Calu3 (cell line): ENCODE measurements around the gene C2orf68. TPM values are rescaled to one million over a fixed set of nuclear protein-coding genes. Genes with fewer than 3 reads are reported as not detected.

ENCODE experiments used
- BruUV-seq: library from RNA; stranded (reverse); fragments of 400-500 nt; replicated peaks from 2 replicates; lab custom pipeline; 2021; lab: Mats Ljungman, UMichigan
- CTCF ChIA-PET: fragments of 300-600 bp; sonication (Branson Sonifier 250); formaldehyde crosslinking; loops from one replicate; lab custom pipeline; 2022; ENCODE audit warnings: antibody characterized with exemption; lab: Charles Lee
- DNase-seq: peaks from one replicate; pipeline ENCODE4 v3.0.0; 2022
- H3K27ac Mint-ChIP-seq: one replicate; pipeline ENCODE4 v1.8.0; 2022; ENCODE audit warnings: mixed read lengths; ENCODE audit not compliant: unreplicated experiment
- H3K27me3 Mint-ChIP-seq: one replicate; pipeline ENCODE4 v1.8.0; 2022; ENCODE audit warnings: mixed read lengths; ENCODE audit not compliant: unreplicated experiment
- H3K36me3 Mint-ChIP-seq: one replicate; pipeline ENCODE4 v1.8.0; 2022; ENCODE audit warnings: mild to moderate bottlenecking, moderate library complexity, mixed read lengths; ENCODE audit not compliant: insufficient read depth, unreplicated experiment
- H3K4me1 Mint-ChIP-seq: one replicate; pipeline ENCODE4 v1.8.0; 2022; ENCODE audit warnings: mild to moderate bottlenecking, low read depth, mixed read lengths; ENCODE audit not compliant: unreplicated experiment
- H3K4me3 Mint-ChIP-seq: one replicate; pipeline ENCODE4 v1.8.0; 2022; ENCODE audit warnings: mild to moderate bottlenecking, low read depth, moderate library complexity, mixed read lengths; ENCODE audit not compliant: unreplicated experiment
- H3K9me3 Mint-ChIP-seq: one replicate; pipeline ENCODE4 v1.8.0; 2022; ENCODE audit warnings: low read depth, mixed read lengths; ENCODE audit not compliant: unreplicated experiment
- intact Hi-C: fragments of 100-400 bp; cut with micrococcal nuclease; formaldehyde crosslinking; loops from one replicate; pipeline ENCODE4 v1.10.0; 2022; ENCODE audit not compliant: unreplicated experiment
- total RNA-seq: library from RNA; stranded (reverse); gene quantifications from 2 replicates; pipeline ENCODE4 v1.2.3, GENCODE V29; 2022
- TF ChIP-seq, protein P1 (sequence below): fragments of 200-600 bp; IDR thresholded peaks from one replicate; pipeline ENCODE4 v1.8.0; 2022; ENCODE audit warnings: antibody characterized with exemption; ENCODE audit not compliant: unreplicated experiment

C2orf68 gene
- total RNA-seq, 1 experiment from 2014 or later: 39.2 TPM

DNA sequence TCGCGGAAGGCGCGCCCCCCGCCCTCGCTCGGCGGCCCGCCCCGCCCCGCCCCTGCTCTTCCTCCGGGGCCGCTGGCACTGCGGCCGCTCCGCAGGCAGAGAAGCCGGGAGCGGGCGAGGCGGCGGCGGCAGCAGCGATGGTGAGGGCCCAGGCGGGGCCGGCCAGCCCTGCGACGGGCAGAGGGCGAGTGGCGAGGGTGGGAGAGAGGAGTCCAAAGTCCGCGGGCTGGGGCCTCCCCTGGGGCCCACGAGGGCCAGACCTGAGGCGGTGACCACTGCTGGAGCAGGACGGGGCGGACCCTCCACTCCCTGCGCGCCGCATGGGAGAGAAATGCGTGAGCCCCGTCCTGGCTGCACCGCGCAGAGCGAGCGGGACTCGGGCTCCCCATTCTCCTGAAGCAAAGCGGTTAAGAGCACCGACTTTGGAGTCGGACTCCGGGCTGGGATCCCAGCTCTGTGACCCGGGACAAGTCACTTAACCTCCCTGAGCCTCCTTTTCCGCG lies 27.5 kb downstream of the C2orf68 start, which contains the start of gene VAMP5:
Gene VAMP5, plus strand, starts transcription at position 78 of the 503 bp plus-strand sequence. Its CDS starts 60 bp downstream, at position 138.
- intact Hi-C loops: no loop called here
- peaks cover 11% of the 10 kb centered on the region for H3K36me3 Mint-ChIP-seq
- DNase-seq: peak; percentile 32
- no TSS peak for BruUV-seq
- H3K9me3 Mint-ChIP-seq: no peaks in the 10 kb centered on the region
- H3K4me1 Mint-ChIP-seq: peaks cover 18% of the 10 kb centered on the region
- peak within 1 kb of the TSS; percentile 51 for H3K4me3 Mint-ChIP-seq
- no peaks in the 10 kb centered on the region for H3K27me3 Mint-ChIP-seq
- CTCF ChIA-PET: interaction anchor here (0.6 kb wide), 1 partner anchor 15 kb away, joined by 3 read pairs; no protein-coding TSS in a partner anchor
- peak within 1 kb of the TSS; percentile 80 for H3K27ac Mint-ChIP-seq
- TF ChIP-seq, protein P1, sequence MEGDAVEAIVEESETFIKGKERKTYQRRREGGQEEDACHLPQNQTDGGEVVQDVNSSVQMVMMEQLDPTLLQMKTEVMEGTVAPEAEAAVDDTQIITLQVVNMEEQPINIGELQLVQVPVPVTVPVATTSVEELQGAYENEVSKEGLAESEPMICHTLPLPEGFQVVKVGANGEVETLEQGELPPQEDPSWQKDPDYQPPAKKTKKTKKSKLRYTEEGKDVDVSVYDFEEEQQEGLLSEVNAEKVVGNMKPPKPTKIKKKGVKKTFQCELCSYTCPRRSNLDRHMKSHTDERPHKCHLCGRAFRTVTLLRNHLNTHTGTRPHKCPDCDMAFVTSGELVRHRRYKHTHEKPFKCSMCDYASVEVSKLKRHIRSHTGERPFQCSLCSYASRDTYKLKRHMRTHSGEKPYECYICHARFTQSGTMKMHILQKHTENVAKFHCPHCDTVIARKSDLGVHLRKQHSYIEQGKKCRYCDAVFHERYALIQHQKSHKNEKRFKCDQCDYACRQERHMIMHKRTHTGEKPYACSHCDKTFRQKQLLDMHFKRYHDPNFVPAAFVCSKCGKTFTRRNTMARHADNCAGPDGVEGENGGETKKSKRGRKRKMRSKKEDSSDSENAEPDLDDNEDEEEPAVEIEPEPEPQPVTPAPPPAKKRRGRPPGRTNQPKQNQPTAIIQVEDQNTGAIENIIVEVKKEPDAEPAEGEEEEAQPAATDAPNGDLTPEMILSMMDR: no peak

DNA sequence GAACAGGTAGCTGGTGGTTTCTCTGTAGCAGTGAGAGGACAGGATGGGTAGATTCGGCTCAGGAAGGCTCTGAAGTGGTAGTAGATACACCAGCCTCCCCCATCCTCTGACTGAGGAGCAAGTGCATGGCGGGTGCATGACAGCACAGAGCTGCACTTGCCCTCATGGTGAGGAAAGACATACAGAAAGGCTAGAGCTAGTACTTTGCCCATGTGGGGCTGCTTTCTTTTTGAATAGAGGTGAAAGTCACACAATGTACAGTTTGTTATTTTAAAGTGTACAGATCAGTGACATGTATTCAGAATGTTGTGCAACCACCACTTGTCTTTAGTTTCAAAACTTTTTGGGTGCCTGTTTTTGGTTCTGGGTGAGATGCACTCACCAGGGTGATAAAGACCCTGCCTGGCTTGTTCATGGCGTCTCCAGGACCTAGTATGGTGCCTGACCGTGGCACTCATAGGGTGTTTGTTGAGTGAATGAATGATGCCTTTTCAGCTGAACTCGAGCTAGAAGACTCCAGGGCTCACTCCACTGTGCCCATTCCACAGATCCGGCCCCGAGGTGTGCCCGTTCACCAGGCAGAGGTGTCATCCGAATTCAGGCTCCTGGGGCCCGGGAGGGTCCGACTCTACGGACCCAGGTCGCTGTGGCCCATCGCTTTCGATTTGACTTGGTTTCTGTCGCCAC lies 28.1 kb downstream of the C2orf68 start:
- Mint-ChIP-seq H3K27me3 (no peaks in the 10 kb centered on the region), H3K36me3 (peaks cover 11% of the 10 kb centered on the region), H3K4me3 (peak overlapping the region; percentile 14), H3K9me3 (no peaks in the 10 kb centered on the region), H3K4me1 (peaks cover 24% of the 10 kb centered on the region), H3K27ac (no peak overlapping the region)
- no peak for DNase-seq
- TF ChIP-seq, protein P1: no peak
- intact Hi-C loops: no loop called here
- CTCF ChIA-PET: interaction anchor here (0.5 to 0.6 kb wide), 2 partner anchors 15 to 219 kb away, joined by 3 read pairs; no protein-coding TSS in a partner anchor
- no TSS peak for BruUV-seq

DNA sequence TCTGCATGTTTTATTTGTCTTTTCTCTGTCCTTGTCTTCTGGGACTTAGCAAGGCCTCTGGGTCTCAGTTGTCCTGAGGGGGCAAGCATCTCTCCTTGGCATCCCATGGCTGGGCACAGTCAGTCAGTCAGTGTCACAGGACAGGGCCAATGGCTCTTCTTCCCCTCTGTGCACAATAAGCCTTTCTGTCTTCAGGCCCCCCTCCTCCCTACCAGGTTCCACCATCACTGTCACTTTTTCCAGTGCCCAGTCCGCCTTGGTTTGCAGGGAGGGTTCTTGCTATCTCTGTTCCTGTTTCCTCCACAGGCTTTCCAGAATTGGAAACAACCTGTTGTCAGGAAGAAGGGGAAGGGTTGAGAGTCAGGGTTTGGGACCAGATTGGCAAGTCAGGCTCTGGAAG lies 29.4 kb downstream of the C2orf68 start:
- intact Hi-C loops: no loop called here
- H3K4me3 Mint-ChIP-seq: no peak overlapping the region
- CTCF ChIA-PET: no interaction called here
- TF ChIP-seq, protein P1: no peak
- no TSS peak for BruUV-seq
- H3K4me1 Mint-ChIP-seq: peaks cover 33% of the 10 kb centered on the region
- H3K9me3 Mint-ChIP-seq: no peaks in the 10 kb centered on the region
- H3K27ac Mint-ChIP-seq: no peak overlapping the region
- H3K36me3 Mint-ChIP-seq: peaks cover 22% of the 10 kb centered on the region
- DNase-seq: no peak
- no peaks in the 10 kb centered on the region for H3K27me3 Mint-ChIP-seq

DNA sequence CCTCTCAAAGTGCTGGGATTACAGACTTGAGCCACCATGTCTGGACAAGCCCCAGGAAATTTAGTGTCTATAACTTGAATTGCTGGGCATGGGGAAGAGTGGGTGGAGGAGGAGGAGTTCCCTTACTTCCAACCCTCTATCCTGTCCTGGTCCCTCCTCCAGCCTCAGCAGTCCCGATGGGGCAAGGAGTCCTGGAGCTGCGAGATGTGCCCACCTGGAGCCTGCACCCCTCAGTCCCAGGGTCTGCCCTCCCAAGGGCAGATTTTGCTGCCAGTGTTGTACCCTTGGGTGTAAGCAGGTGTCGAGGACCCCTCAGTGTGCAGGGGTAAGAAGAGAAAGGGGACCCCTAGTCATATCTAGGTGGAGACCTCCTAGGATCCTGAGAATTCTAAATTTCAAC lies 31.7 kb downstream of the C2orf68 start:
- no peak overlapping the region for H3K4me3 Mint-ChIP-seq
- no TSS peak for BruUV-seq
- H3K4me1 Mint-ChIP-seq: peaks cover 24% of the 10 kb centered on the region
- intact Hi-C loops: no loop called here
- peaks cover 27% of the 10 kb centered on the region for H3K36me3 Mint-ChIP-seq
- H3K27me3 Mint-ChIP-seq: no peaks in the 10 kb centered on the region
- TF ChIP-seq, protein P1: no peak
- H3K27ac Mint-ChIP-seq: no peak overlapping the region
- H3K9me3 Mint-ChIP-seq: no peaks in the 10 kb centered on the region
- DNase-seq: no peak
- CTCF ChIA-PET: no interaction called here
